Kidney (tissue), 14 donors: ENCODE measurements around the gene GLYATL3. TPM values are rescaled to one million over a fixed set of nuclear protein-coding genes. Genes with fewer than 3 reads are reported as not detected.

Experiments
- DNase-seq, 5 donors: peaks; one replicate each; pipeline ENCODE4 v3.0.0-alpha.2; 2013 to 2020
- FAIRE-seq: peaks from 2 replicates; lab custom pipeline; 2012; peaks lifted over from hg19 to GRCh38; lab: Jason Lieb, UNC
- H3K27ac ChIP-seq, 2 donors: one replicate each; pipeline ENCODE4 v1.7.0; 2013; ENCODE audit warnings: low read depth in 2 of 2, low read length in 2 of 2, inconsistent platforms in 1 of 2
- H3K27me3 ChIP-seq: one replicate; pipeline ENCODE4 v1.7.1; 2013; ENCODE audit warnings: low read length, inconsistent platforms; ENCODE audit not compliant: control insufficient read depth, insufficient read depth
- H3K36me3 ChIP-seq, 3 donors: one replicate each; pipeline versions ENCODE4 v1.7.0 to v1.7.1; 2013; ENCODE audit warnings: low read length in 3 of 3, control low read depth in 1 of 3, inconsistent platforms in 1 of 3; ENCODE audit not compliant: insufficient read depth in 3 of 3, control insufficient read depth in 2 of 3
- H3K4me1 ChIP-seq, 3 donors: one replicate each; pipeline versions ENCODE4 v1.7.0 to v1.7.1; 2013; ENCODE audit warnings: low read length in 3 of 3, inconsistent platforms in 1 of 3, low read depth in 1 of 3; ENCODE audit not compliant: control insufficient read depth in 2 of 3, insufficient read depth in 2 of 3
- H3K4me3 ChIP-seq, 3 donors: one replicate each; pipeline versions ENCODE4 v1.7.0 to v1.8.1; 2013; ENCODE audit warnings: low read length in 3 of 3, control low read depth in 1 of 3, inconsistent platforms in 1 of 3
- H3K9ac ChIP-seq, 3 donors: one replicate each; pipeline versions ENCODE4 v1.7.0 to v1.7.1; 2013; ENCODE audit warnings: low read length in 3 of 3, control low read depth in 1 of 3, inconsistent platforms in 1 of 3
- H3K9me3 ChIP-seq, 3 donors: one replicate each; pipeline versions ENCODE4 v1.7.0 to v1.7.1; 2013; ENCODE audit warnings: low read length in 3 of 3, control low read depth in 1 of 3, inconsistent platforms in 1 of 3; ENCODE audit not compliant: control insufficient read depth in 2 of 3, insufficient read depth in 1 of 3
- CTCF ChIP-seq: IDR thresholded peaks from 3 replicates; pipeline ENCODE4 v1.5.1; 2012; ENCODE audit warnings: mild to moderate bottlenecking, moderate library complexity, borderline replicate concordance; ENCODE audit not compliant: insufficient read depth; ENCODE audit errors: extremely low read depth
- intact Hi-C: fragments of 100-400 bp; cut with DNase I; formaldehyde crosslinking; loops from one replicate; pipeline ENCODE4 v1.11.1; 2022
- polyA plus RNA-seq: library from polyadenylated mRNA; stranded (reverse); fragments of 350-450 nt; fragmentation: Illumina TruSeq; extraction: RNeasy Lipid Tissue Mini Kit (QIAGEN cat#74804); gene quantifications from one replicate; pipeline ENCODE4 v1.2.3, GENCODE V29; 2014; ENCODE audit warnings: low read depth, low replicate concordance; ENCODE audit not compliant: insufficient read depth
- total RNA-seq: library from RNA; stranded (reverse); fragmentation: NEBNext Ultra II Directional; extraction: Animal tissue kit (Norgen Biotek cat#: 25700); gene quantifications from one replicate; pipeline ENCODE4 v1.2.1, GENCODE V29; 2021
- donor health status: control.
- donor health status: control.
- donor health status: control.
- donor health status: control.
- donor health status: control.
- donor health status: DM: yes; HTN: yes; CAD: no.
- donor health status: Normal renal cell carcinoma (clear cell type).

The GLYATL3 gene
- total and polyA plus RNA-seq, 2 donors from 2014 or later: not detected

GRCh38 chr6:49541936-49542335, 42.2 kb downstream of the GLYATL3 start:
- intact Hi-C loops: no loop called here
- TF ChIP-seq CTCF: no peak
- DNase-seq: no peak
- Histone ChIP-seq H3K9me3 (no peaks in the 10 kb centered on the region), H3K9ac (no peak overlapping the region), H3K27me3 (no peaks in the 10 kb centered on the region), H3K27ac (no peak overlapping the region), H3K4me3 (no peak overlapping the region), H3K36me3 (no peaks in the 10 kb centered on the region), H3K4me1 (no peaks in the 10 kb centered on the region)
- FAIRE-seq: no peak

DNA sequence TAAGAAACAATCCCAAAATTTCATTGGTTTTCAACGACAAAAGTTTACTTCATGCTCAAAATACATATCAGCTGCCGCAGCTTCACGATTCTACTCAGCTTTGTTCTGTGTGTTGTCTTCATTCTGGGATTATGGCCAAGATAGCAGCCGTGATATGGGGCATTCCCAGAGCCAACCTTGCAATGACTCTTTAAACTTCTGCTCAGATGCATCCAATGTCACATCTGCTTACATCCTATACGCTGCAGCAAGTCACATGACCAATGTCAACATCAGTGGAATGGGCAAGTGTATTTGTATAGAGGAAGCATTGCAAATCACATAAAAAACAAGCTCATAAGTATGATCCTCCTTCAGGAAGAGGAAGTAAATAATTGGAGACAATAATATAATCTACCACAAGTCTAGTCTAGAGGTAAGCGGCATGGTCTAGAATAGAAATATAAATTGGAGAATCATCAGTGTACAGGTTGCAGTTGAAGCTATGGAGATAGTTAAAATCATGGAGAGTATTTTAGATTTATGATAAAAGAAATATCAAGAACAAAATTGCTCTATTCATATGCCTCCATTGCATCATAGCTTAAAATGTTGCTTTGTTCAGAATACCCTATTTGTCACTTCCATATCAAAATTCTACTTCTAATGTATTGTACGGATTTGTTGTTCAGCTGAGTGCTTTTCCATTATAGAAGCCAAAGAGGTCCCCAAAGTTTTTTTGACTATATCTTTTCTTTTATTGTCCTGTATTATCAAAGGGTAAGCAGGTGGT, 43.5 kb downstream of the GLYATL3 start:
- Histone ChIP-seq H3K36me3 (no peaks in the 10 kb centered on the region), H3K9ac (no peak overlapping the region), H3K9me3 (no peaks in the 10 kb centered on the region), H3K27ac (no peak overlapping the region), H3K4me3 (no peak overlapping the region), H3K4me1 (no peaks in the 10 kb centered on the region), H3K27me3 (no peaks in the 10 kb centered on the region)
- no peak for DNase-seq
- intact Hi-C loops: no loop called here
- no peak for TF ChIP-seq CTCF
- no peak for FAIRE-seq

DNA sequence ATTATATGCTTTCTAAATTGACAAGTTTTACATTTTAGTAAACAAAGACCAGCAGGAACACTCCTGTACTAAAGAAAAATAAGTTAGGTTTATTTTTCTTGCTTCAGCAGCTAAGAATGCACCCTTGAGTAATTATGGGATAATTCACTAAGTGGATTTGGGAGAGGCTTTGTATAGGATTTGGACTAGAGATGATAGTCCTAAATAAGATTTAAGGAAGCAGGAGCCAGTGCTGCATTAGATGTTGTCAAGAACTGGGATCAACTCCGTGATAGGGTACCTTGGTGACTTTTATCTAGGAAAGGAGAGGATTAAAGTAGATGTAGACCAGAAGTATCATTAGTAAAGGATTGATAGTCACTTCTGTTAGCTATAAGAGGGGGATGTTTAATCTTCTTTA, 46.6 kb downstream of the GLYATL3 start:
- DNase-seq (no peak), FAIRE-seq (no peak)
- peaks cover 5% of the 10 kb centered on the region for H3K27me3 ChIP-seq
- intact Hi-C loops: no loop called here
- H3K4me3 ChIP-seq: no peak overlapping the region
- no peaks in the 10 kb centered on the region for H3K36me3 ChIP-seq
- peaks cover 0 to 13% (median 0%) of the 10 kb centered on the region in 3 donors for H3K4me1 ChIP-seq
- no peak overlapping the region for H3K27ac ChIP-seq
- TF ChIP-seq CTCF: no peak
- H3K9me3 ChIP-seq: no peaks in the 10 kb centered on the region
- no peak overlapping the region for H3K9ac ChIP-seq
